Measurements from ENCODE around the gene TMC2.
"Not testable (repeated sequence)": the region's sequence is repeated elsewhere in the genome, so short reads cannot be mapped to it uniquely, and the experiment has no call there.

TMC2 gene

DNA sequence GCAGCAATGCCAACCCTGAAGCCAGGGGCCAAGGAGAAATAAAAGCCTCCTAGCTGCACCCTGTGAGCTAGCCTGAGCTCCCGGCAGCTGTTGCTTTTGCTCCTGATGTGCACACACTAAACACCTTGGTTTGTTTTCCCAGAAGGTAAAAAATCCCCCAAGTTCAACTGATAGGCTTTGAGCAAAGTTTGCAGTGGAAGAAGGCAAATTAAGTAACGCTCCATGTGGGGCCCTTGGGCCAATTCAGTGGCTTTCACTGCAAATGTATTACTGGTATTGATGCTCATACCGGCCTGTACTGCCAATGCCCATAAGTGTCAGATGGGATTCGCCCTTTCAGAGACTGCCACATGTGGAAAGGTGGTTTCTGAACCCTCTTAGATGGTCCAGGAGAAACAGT lies 137.1 kb downstream of the TMC2 start:
- DNase-seq, result no peak

DNA sequence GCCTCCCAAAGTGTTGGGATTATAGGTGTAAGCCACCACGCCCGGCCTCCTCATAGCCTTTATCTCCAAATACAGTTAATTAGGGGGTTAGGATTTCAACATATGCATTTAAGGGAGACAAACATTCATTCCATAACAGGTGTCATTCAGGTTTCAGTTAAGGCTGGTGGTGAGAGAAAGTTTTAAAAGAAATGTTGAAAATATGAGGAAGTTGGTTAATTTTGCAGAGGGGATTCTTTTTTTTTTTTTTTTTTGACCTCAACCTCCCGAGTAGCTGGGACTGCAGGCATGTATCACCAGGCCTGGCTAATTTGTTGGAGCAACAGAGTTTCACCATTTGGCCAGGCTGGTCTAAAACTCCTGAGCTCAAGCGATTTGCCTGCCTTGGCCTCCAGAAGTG lies 143.7 kb downstream of the TMC2 start:
- DNase-seq, result no peak

DNA sequence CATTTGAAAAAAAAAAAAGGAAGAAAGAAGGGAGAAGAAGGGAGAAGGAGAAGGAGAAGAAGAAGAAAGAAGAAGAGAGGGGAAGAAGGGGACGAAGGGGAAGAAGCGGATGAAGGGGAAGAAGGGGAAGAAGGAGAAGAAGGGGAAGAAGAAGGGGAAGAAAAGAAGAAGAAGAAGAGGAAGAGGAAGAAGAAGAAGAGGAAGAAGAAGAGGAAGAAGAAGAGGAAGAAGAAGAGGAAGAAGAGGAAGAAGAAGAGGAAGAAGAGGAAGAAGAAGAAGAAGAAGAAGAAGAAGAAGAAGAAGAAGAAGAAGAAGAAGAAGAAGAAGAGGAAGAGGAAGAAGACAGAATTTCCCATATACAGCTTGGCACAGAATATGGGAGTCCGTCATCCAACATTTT lies 145.7 kb downstream of the TMC2 start:
- DNase-seq, result not testable (repeated sequence)

DNA sequence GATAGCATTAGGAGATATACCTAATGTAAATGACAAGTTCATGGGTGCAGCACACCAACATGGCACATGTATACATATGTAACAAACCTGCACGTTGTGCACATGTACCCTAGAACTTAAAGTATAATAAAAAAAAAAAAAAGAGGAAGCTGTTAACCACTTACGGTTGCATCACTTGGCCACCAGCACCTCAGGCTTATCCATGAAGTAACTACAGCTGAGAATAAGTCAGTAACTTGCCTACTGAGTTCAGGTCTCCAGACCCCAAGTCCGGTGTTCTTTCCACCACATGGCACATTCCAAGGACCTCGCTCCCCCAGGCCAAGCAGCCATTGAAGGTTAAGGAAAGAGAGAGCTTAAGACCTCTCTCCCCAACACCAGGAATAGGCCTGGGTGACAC lies 148.4 kb downstream of the TMC2 start:
- not testable (repeated sequence) for DNase-seq

DNA sequence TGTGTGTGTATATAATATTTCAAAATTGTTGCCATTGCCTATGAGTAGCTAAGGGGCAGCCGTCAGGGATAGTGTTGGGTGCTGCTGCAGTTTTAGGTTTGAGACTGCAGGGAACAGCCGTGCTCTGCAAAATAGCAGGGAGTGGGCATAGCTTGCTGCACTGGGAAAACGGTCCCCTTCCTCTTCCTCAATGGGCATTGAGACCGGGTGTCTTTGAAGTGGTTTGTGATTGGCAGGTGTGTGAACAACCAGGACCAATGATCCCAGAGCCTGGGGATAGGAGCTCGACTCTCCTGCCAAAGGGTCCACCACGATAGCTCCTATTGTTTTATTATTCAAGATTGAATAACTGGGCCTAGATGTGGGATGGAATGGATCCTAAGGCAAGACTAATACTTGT lies 151.1 kb downstream of the TMC2 start:
- no peak for DNase-seq

DNA sequence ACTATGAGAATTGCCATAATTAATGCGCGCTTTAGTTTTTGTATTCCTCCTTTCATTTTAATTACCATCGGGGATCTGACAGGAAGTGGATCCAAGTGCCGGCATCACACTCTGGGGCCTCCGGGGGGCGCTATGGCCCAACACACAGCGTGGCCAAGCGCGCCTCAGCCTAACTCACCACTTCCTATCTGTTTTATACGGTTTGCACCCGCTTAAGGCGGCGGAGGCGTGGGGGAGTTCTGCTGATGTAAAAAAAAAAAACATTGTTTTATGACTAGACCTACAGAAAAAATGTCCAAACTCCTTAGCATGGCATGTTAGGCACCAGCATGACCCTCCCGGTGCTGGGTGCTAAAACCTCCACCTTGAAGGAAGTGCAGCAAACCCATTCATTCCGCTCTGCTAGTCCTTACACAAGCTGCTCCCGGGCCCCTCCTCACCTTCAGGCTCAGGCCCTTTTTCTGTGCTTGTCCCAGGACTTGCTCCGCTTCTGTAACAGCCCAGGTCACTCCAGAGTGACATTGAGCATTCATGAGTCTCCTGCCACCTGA lies 151.7 kb downstream of the TMC2 start:
- DNase-seq, result no peak

DNA sequence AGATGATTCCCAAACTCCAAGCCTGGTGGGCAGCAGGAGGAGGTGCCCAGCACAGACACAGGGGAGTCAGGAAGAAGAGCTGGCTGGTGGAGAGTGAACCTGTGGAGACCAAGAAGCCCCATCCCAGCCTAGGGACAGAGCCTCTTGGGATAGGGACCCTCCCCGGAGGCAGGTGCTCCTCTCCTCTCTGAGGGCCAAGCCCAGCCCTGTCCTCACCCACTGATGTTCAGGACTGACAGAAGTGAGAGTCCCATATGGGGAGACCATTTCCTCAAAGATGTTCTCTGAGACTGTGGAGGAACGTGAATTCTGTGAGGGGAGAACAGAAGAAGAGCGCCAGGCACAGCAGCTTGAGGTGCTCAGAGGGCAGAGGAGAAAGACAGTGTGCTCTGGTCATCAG lies 153.8 kb downstream of the TMC2 start:
- DNase-seq, result no peak

DNA sequence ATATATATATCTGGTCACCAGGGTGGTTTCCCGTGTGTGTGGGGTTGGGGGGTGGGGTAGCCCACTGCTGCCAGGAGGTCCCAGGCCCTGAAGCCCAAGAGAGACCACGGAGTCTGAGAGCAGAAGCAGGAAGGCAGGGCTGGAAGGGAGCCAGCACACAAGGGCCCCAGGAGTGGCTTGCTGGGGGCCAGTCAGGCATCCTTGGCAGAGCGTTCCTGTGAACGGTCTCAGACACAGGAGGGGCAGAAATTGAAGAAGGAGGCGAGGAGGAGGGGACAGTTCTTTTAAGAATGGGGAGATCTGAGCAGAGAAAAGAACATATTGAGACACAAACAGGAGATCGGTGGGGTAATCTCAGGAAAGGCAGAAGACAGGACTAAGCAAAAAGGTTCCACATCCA lies 154.3 kb downstream of the TMC2 start:
- DNase-seq, result no peak

DNA sequence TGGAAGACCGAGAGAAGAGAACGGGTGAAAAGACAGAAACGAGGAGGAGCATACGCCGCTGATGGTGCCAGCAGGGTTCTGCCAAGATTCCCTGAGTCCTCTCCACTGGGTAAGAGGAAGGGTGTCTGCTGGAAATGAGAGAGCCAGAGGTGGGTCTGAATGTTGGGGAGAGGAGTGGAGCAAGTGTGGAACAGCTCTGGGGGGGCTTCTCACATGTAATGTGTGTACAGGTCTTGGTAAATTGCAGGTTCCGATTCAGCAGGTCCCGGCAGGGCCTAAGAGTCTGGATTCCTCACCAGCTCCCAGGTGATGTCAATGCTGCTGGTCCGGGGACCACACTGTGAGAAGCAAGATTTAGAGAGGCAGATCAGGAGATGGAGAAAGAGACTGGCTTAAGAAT lies 154.8 kb downstream of the TMC2 start:
- no peak for DNase-seq

Measured in left hindlimb (tissue), 1 donor.